HEK293 (cell line): Measurements from ENCODE around the gene CCDC51.

ENCODE experiments used
- CTCF ChIA-PET: fragments of 350-600 bp; formaldehyde crosslinking; extraction: SDS; loops from one replicate; lab custom pipeline; 2021; ENCODE audit warnings: antibody characterized with exemption; lab: Yijun Ruan, JAX
- POLR2A ChIA-PET: fragments of 300-600 bp; formaldehyde crosslinking; extraction: SDS; loops from one replicate; lab custom pipeline; 2020; ENCODE audit warnings: antibody characterized with exemption, inconsistent platforms; lab: Yijun Ruan, JAX
- H3K27ac ChIP-seq: fragments of 200-500 bp; sonication (Bioruptor generic); 2 replicates; pipeline ENCODE4 v1.5.1; 2014; ENCODE audit warnings: low read depth, low read length, control low read depth, inconsistent platforms; ENCODE audit errors: extremely low read depth
- H3K36me3 ChIP-seq, 2 experiments: fragments of 200-500 bp in 1 of 2; sonication (Bioruptor generic) in 1 of 2; 1 replicate in 1 of 2; 2 replicates in 1 of 2; pipeline ENCODE4 v1.5.1; 2014 to 2017; ENCODE audit warnings: inconsistent platforms in 2 of 2, low read length in 2 of 2; ENCODE audit not compliant: control insufficient read depth in 2 of 2, insufficient read depth in 1 of 2
- H3K4me1 ChIP-seq: fragments of 200-500 bp; sonication (Bioruptor generic); 2 replicates; pipeline ENCODE4 v1.5.1; 2014; ENCODE audit warnings: mild to moderate bottlenecking, low read length, inconsistent platforms; ENCODE audit not compliant: control insufficient read depth, insufficient read depth
- H3K4me3 ChIP-seq: 2 replicates; pipeline ENCODE4 v1.5.1; 2011; ENCODE audit warnings: low read depth, mild to moderate bottlenecking, control low read depth, low read length, moderate library complexity
- H3K9me3 ChIP-seq: fragments of 200-500 bp; sonication (Bioruptor generic); 2 replicates; pipeline ENCODE4 v1.5.1; 2014; ENCODE audit warnings: low read depth, low read length, inconsistent platforms; ENCODE audit not compliant: control insufficient read depth, insufficient read depth
- CTCF ChIP-seq: fragments of 450-650 bp; formaldehyde crosslinking; IDR thresholded peaks from 2 replicates; pipeline ENCODE4 v1.5.1; 2016; ENCODE audit warnings: missing biosample characterization, missing genetic modification characterization
- GFI1B ChIP-seq: fragments of 450-650 bp; formaldehyde crosslinking; IDR thresholded peaks from 2 replicates; pipeline ENCODE4 v1.5.1; 2016; ENCODE audit warnings: missing biosample characterization, missing genetic modification characterization
- MYNN ChIP-seq: fragments of 450-650 bp; formaldehyde crosslinking; IDR thresholded peaks from 2 replicates; pipeline ENCODE4 v1.5.1; 2016; ENCODE audit warnings: missing biosample characterization, missing genetic modification characterization, borderline replicate concordance
- TSHZ1 ChIP-seq: fragments of 450-650 bp; formaldehyde crosslinking; IDR thresholded peaks from 2 replicates; pipeline ENCODE4 v1.5.1; 2016; ENCODE audit warnings: missing biosample characterization, missing genetic modification characterization, borderline replicate concordance
- ZBTB17 ChIP-seq: fragments of 450-650 bp; formaldehyde crosslinking; IDR thresholded peaks from 2 replicates; pipeline ENCODE4 v1.5.1; 2016; ENCODE audit warnings: missing biosample characterization, missing genetic modification characterization
- ZBTB49 ChIP-seq: fragments of 450-650 bp; formaldehyde crosslinking; IDR thresholded peaks from 2 replicates; pipeline ENCODE4 v1.5.1; 2016; ENCODE audit warnings: missing biosample characterization, missing genetic modification characterization, low read depth
- ZFP3 ChIP-seq: fragments of 450-650 bp; formaldehyde crosslinking; IDR thresholded peaks from 2 replicates; pipeline ENCODE4 v1.5.1; 2016; ENCODE audit warnings: low read depth, missing biosample characterization, missing genetic modification characterization
- ZFP41 ChIP-seq: fragments of 450-650 bp; formaldehyde crosslinking; IDR thresholded peaks from 2 replicates; pipeline ENCODE4 v1.5.1; 2016; ENCODE audit warnings: missing biosample characterization, missing genetic modification characterization, borderline replicate concordance
- ZNF280D ChIP-seq: fragments of 450-650 bp; formaldehyde crosslinking; IDR thresholded peaks from 2 replicates; pipeline ENCODE4 v1.5.1; 2016; ENCODE audit warnings: missing biosample characterization, missing genetic modification characterization
- ZNF488 ChIP-seq: fragments of 450-650 bp; formaldehyde crosslinking; IDR thresholded peaks from 2 replicates; pipeline ENCODE4 v1.5.1; 2016; ENCODE audit warnings: missing biosample characterization, missing genetic modification characterization
- ZNF626 ChIP-seq: fragments of 450-650 bp; sonication (Bioruptor Pico); formaldehyde crosslinking; IDR thresholded peaks from 2 replicates; pipeline ENCODE4 v1.5.1; 2018; ENCODE audit warnings: missing biosample characterization, missing genetic modification characterization, inconsistent platforms
- ZNF677 ChIP-seq: fragments of 450-650 bp; IDR thresholded peaks from 2 replicates; pipeline ENCODE4 v1.5.0; 2018; ENCODE audit warnings: missing biosample characterization, mild to moderate bottlenecking, missing genetic modification characterization, moderate library complexity
- ZNF707 ChIP-seq: fragments of 450-650 bp; formaldehyde crosslinking; IDR thresholded peaks from 2 replicates; pipeline ENCODE4 v1.5.1; 2016; ENCODE audit warnings: missing biosample characterization, missing genetic modification characterization
- ZNF830 ChIP-seq: fragments of 450-650 bp; IDR thresholded peaks from 2 replicates; pipeline ENCODE4 v1.5.0; 2018; ENCODE audit warnings: missing biosample characterization, missing genetic modification characterization, low read depth, mild to moderate bottlenecking, moderate library complexity
- ZNF843 ChIP-seq: fragments of 450-650 bp; formaldehyde crosslinking; IDR thresholded peaks from 2 replicates; pipeline ENCODE4 v1.5.1; 2016; ENCODE audit warnings: missing biosample characterization, missing genetic modification characterization
- ZSCAN16 ChIP-seq: fragments of 450-650 bp; formaldehyde crosslinking; IDR thresholded peaks from 2 replicates; pipeline ENCODE4 v1.5.1; 2016; ENCODE audit warnings: missing biosample characterization, missing genetic modification characterization
- ZXDB ChIP-seq: fragments of 450-650 bp; formaldehyde crosslinking; IDR thresholded peaks from 2 replicates; pipeline ENCODE4 v1.5.1; 2016; ENCODE audit warnings: missing biosample characterization, missing genetic modification characterization

CCDC51 gene

GRCh38 chr3:48420561-48420960 is 19.4 kb downstream of the CCDC51 start (continued):
- no peak for TF ChIP-seq CTCF (tag by site-specific recombination)
- TF ChIP-seq, all 188 proteins: peak for 0

- Histone ChIP-seq H3K27ac (no peak overlapping the region), H3K9me3 (no peaks in the 10 kb centered on the region), H3K4me1 (no peaks in the 10 kb centered on the region), H3K4me3 (no peak overlapping the region), H3K36me3 (peaks cover 0 to 11% of the 10 kb centered on the region in 2 experiments; a peak in 1 of 3 replicates)
- ChIA-PET CTCF (interaction anchor here (1.9 kb wide), 1 partner anchor 17 kb away, joined by 10 read pairs; no protein-coding TSS in a partner anchor), POLR2A (no interaction called here)
- no peak for TF ChIP-seq ZSCAN16
- no peak for TF ChIP-seq ZNF830 (tag by site-specific recombination)
- no peak for TF ChIP-seq ZBTB17 (tag by site-specific recombination)
- no peak for TF ChIP-seq ZNF843
These were observed 20.3 kb downstream of the CCDC51 start for GRCh38 chr3:48419597-48419996.

- no peak overlapping the region for H3K27ac ChIP-seq
- ChIA-PET CTCF (interaction anchor here (0.5 to 1.9 kb wide), 3 partner anchors 10 to 145 kb away, joined by 4 to 10 read pairs (median 4); no protein-coding TSS in a partner anchor), POLR2A (interaction anchor here (0.6 kb wide), 1 partner anchor 176 kb away, joined by 3 read pairs; no protein-coding TSS in a partner anchor)
- peaks cover 0 to 15% of the 10 kb centered on the region in 2 experiments; a peak in 1 of 3 replicates for H3K36me3 ChIP-seq
- H3K9me3 ChIP-seq, result no peaks in the 10 kb centered on the region
- H3K4me3 ChIP-seq, result no peak overlapping the region
- no peak for TF ChIP-seq ZXDB (tag by site-specific recombination)
- H3K4me1 ChIP-seq, result no peaks in the 10 kb centered on the region
These were observed 20.8 kb downstream of the CCDC51 start for GRCh38 chr3:48419149-48419548.

- Histone ChIP-seq H3K9me3 (no peaks in the 10 kb centered on the region), H3K36me3 (peaks cover 0 to 18% of the 10 kb centered on the region in 2 experiments; a peak in 1 of 3 replicates), H3K27ac (no peak overlapping the region), H3K4me3 (no peak overlapping the region), H3K4me1 (no peaks in the 10 kb centered on the region)
- POLR2A ChIA-PET, result interaction anchor here (0.6 kb wide), 1 partner anchor 175 kb away, joined by 3 read pairs; no protein-coding TSS in a partner anchor
- CTCF ChIA-PET, result interaction anchor here (0.5 to 1.9 kb wide), 5 partner anchors 10 to 196 kb away, joined by 3 to 10 read pairs (median 4); no protein-coding TSS in a partner anchor
- TF ChIP-seq ZNF280D (tag by site-specific recombination) (no peak), ZFP41 (tag by site-specific recombination) (no peak), ZNF677 (tag by site-specific recombination) (no peak), ZNF707 (tag by site-specific recombination) (no peak), ZNF626 (tag by site-specific recombination) (no peak), ZBTB49 (no peak), ZNF488 (tag by site-specific recombination) (no peak), GFI1B (tag by site-specific recombination) (no peak), MYNN (tag by site-specific recombination) (no peak), ZFP3 (tag by site-specific recombination) (no peak), TSHZ1 (tag by site-specific recombination) (no peak)
These were observed 21.3 kb downstream of the CCDC51 start for GRCh38 chr3:48418651-48419050.
